Karpas-422 (cell line): ENCODE measurements around the gene SYT1. TPM values are rescaled to one million over a fixed set of nuclear protein-coding genes. Genes with fewer than 3 reads are reported as not detected.

ENCODE experiments used
- DNase-seq: peaks from one replicate; pipeline ENCODE4 v3.0.0-alpha.2; 2015
- H2AFZ ChIP-seq: fragments of 200-600 bp; sonication (generic); 2 replicates; pipeline ENCODE4 v1.6.1; 2014; ENCODE audit warnings: antibody characterized with exemption, low read length, mixed read lengths
- H3K27ac ChIP-seq: fragments of 200-600 bp; sonication (generic); 2 replicates; pipeline ENCODE4 v1.5.1; 2014; ENCODE audit warnings: mild to moderate bottlenecking, low read length, moderate library complexity
- H3K27me3 ChIP-seq: fragments of 200-600 bp; sonication (generic); 2 replicates; pipeline ENCODE4 v1.6.1; 2014; ENCODE audit warnings: low read length, mixed read lengths
- H3K36me3 ChIP-seq: fragments of 200-600 bp; sonication (generic); 2 replicates; pipeline ENCODE4 v1.6.1; 2014; ENCODE audit warnings: low read length, mixed read lengths; ENCODE audit not compliant: insufficient read depth
- H3K4me1 ChIP-seq: fragments of 200-600 bp; sonication (generic); 2 replicates; pipeline ENCODE4 v1.6.1; 2014; ENCODE audit warnings: mild to moderate bottlenecking, low read length, mixed read lengths
- H3K4me2 ChIP-seq: fragments of 200-600 bp; sonication (generic); 2 replicates; pipeline ENCODE4 v1.6.1; 2014; ENCODE audit warnings: low read length, low read depth, mild to moderate bottlenecking; ENCODE audit not compliant: poor library complexity, severe bottlenecking
- H3K4me3 ChIP-seq: fragments of 200-600 bp; sonication (generic); 2 replicates; pipeline ENCODE4 v1.5.1; 2014; ENCODE audit warnings: mild to moderate bottlenecking, antibody characterized with exemption, low read length, mixed read lengths
- H3K79me2 ChIP-seq: fragments of 200-600 bp; sonication (generic); 2 replicates; pipeline ENCODE4 v1.6.1; 2014; ENCODE audit warnings: mild to moderate bottlenecking, low read length, mixed read lengths
- H3K9ac ChIP-seq: fragments of 200-600 bp; sonication (generic); 2 replicates; pipeline ENCODE4 v1.6.0; 2014; ENCODE audit warnings: low read length
- H3K9me2 ChIP-seq: fragments of 200-600 bp; sonication (generic), shearing (Covaris generic); replicated peaks from 2 replicates; pipeline ENCODE4 v1.6.0; 2014; ENCODE audit warnings: mild to moderate bottlenecking, low read length, moderate library complexity; ENCODE audit not compliant: insufficient read depth
- H3K9me3 ChIP-seq: fragments of 300-700, 200-600 bp; sonication (generic); 2 replicates; pipeline ENCODE4 v1.6.1; 2014; ENCODE audit warnings: low read length, mixed read lengths
- H4K20me1 ChIP-seq: fragments of 200-600 bp; sonication (generic); 2 replicates; pipeline ENCODE4 v1.6.1; 2014; ENCODE audit warnings: mild to moderate bottlenecking, antibody characterized with exemption, low read length, low read depth; ENCODE audit not compliant: insufficient read depth
- total RNA-seq: library from RNA; depleted of rRNA; stranded (reverse); fragments of >200 nt; shearing (Covaris generic); gene quantifications from 2 replicates; pipeline ENCODE4 v1.2.3, GENCODE V29; 2014; ENCODE audit warnings: low replicate concordance

The SYT1 gene
- total RNA-seq, 1 experiment from 2014 or later = not detected

DNA sequence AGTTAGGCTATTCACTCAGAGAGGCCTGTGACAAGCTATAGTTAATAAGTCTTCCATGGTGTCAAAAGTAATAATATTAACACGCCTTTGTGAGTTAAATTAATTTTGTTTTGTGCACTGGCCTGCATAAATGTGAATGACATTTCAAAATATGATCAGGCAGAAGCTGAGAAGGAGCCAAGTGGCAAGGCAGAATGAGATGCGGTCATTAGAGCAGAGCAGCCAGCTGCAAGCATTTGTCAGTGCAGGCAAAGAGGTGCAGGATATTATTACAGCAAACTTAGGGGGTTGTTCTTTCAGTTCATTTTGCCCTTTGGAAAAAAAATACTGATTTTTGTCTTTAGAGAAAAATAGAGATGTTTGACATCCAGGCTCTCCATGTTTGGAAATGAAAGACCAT lies 461.6 kb downstream of the SYT1 start:
- Histone ChIP-seq H3K27me3 (no peaks in the 10 kb centered on the region), H3K4me1 (no peaks in the 10 kb centered on the region), H2AFZ (no peak overlapping the region), H3K4me2 (no peak overlapping the region), H3K9me3 (no peaks in the 10 kb centered on the region), H3K9ac (no peak overlapping the region), H3K9me2 (no peaks in the 10 kb centered on the region), H3K4me3 (no peak overlapping the region), H3K36me3 (no peaks in the 10 kb centered on the region), H4K20me1 (no peaks in the 10 kb centered on the region), H3K79me2 (no peaks in the 10 kb centered on the region), H3K27ac (no peak overlapping the region)
- DNase-seq = no peak

DNA sequence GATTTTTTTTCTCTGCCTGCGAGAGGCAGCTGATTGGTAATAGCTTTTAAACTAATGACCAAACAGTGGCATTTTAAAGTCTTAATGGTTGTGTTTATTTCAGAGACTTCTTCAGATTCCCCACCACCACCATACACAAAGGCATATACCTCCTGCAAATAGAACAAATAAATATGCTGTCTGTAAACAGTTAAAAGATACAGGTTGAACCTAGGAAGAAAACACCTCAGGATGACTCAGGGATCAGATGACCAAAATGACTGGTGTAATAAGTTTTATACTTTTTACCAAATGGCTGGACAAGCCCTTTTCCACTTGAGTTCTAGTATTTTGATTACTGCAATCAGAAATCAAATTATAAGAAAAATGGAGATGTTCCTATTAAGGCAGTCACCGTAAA lies 462.1 kb downstream of the SYT1 start:
- H3K9me2 ChIP-seq = no peaks in the 10 kb centered on the region
- no peak overlapping the region for H3K27ac ChIP-seq
- no peaks in the 10 kb centered on the region for H3K9me3 ChIP-seq
- H3K4me1 ChIP-seq = no peaks in the 10 kb centered on the region
- no peak overlapping the region for H2AFZ ChIP-seq
- H4K20me1 ChIP-seq = no peaks in the 10 kb centered on the region
- no peak overlapping the region for H3K9ac ChIP-seq
- H3K36me3 ChIP-seq = no peaks in the 10 kb centered on the region
- no peaks in the 10 kb centered on the region for H3K27me3 ChIP-seq
- H3K4me3 ChIP-seq = no peak overlapping the region
- no peak for DNase-seq
- H3K4me2 ChIP-seq = no peak overlapping the region
- no peaks in the 10 kb centered on the region for H3K79me2 ChIP-seq

DNA sequence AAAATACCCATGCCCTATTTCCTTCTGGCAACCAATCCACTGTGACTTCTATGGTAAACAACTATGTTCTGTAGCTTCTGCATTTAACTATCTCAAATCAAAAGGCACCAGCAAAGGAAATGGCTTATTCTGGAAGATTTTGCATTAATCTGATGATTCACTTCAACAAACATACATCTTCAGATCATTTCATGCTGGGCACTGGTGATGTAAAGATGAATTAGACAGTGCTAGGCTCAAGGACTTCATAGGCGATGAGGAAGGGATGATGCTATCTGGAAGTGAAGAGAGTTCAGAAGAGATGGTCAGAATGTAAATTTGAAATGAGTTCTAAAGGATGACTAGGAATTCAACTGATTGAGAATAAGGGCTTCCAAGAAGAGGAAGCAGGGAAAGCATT lies 462.9 kb downstream of the SYT1 start:
- Histone ChIP-seq H4K20me1 (no peaks in the 10 kb centered on the region), H3K9me2 (no peaks in the 10 kb centered on the region), H3K36me3 (no peaks in the 10 kb centered on the region), H3K27ac (no peak overlapping the region), H3K4me3 (no peak overlapping the region), H2AFZ (no peak overlapping the region), H3K9me3 (no peaks in the 10 kb centered on the region), H3K79me2 (no peaks in the 10 kb centered on the region), H3K4me1 (no peaks in the 10 kb centered on the region), H3K4me2 (no peak overlapping the region), H3K9ac (no peak overlapping the region), H3K27me3 (no peaks in the 10 kb centered on the region)
- no peak for DNase-seq

DNA sequence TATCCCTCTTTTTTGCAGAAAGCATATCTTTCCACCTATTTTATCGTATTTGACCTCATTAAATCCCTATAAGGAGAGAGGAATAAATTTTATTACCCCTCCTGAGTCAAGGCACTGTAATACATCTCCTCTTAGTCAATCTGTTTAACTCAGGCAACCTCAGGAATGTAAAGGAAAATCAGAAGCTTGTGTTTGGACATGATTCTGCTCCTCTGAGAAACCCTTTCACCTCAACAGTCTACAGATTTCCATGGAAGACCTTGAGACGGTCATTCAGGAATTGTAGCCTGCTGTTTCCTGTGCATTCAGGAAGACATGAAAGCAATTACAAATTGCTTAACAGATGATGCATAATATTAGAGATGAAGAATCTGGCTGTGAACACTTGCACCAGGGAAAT lies 465.4 kb downstream of the SYT1 start:
- Histone ChIP-seq H3K27me3 (no peaks in the 10 kb centered on the region), H2AFZ (no peak overlapping the region), H3K27ac (no peak overlapping the region), H4K20me1 (no peaks in the 10 kb centered on the region), H3K4me3 (no peak overlapping the region), H3K9ac (no peak overlapping the region), H3K4me1 (no peaks in the 10 kb centered on the region), H3K36me3 (no peaks in the 10 kb centered on the region), H3K9me3 (no peaks in the 10 kb centered on the region), H3K4me2 (no peak overlapping the region), H3K79me2 (no peaks in the 10 kb centered on the region), H3K9me2 (no peaks in the 10 kb centered on the region)
- DNase-seq = no peak

DNA sequence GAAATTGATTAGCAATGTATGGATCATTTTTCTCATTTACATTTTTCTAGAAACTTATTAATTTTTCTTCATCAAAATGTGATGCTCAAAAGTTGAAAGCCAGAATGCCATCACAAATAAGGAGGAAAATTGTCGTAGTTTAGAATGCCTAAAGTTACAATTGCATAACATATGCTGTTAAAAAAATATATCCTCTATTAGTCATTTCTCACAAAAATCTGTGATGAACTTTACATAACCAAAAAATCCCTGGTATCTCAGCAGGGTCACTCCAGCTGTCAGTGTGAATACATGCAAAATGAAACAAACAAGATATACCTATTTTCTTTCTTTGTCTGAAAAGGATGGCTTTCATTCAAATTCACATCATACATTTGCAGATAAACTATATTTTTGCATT lies 467.3 kb downstream of the SYT1 start:
- Histone ChIP-seq H3K27me3 (no peaks in the 10 kb centered on the region), H3K4me2 (no peak overlapping the region), H3K9me2 (no peaks in the 10 kb centered on the region), H3K79me2 (no peaks in the 10 kb centered on the region), H2AFZ (no peak overlapping the region), H3K4me3 (no peak overlapping the region), H3K36me3 (no peaks in the 10 kb centered on the region), H3K27ac (no peak overlapping the region), H3K9me3 (no peaks in the 10 kb centered on the region), H4K20me1 (no peaks in the 10 kb centered on the region), H3K9ac (no peak overlapping the region), H3K4me1 (no peaks in the 10 kb centered on the region)
- DNase-seq = no peak

DNA sequence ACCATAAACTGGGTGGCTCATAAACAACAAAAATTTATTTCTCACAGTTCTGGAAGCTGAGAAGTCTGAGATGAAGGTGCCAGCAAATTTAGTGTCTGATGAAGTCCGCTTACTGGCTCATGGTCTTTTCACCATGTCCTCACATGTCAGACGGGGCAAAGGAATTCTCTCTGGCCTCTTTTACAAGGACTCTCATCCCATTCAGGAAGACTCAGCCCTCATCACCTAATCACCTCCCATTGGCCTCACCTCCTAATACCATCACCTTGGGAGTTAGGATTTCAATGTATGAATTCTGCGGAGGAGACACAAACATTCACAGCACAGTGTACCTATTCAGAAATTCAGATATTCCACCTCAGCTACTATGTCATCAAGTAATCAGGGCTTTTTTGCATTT lies 468.6 kb downstream of the SYT1 start:
- no peaks in the 10 kb centered on the region for H3K4me1 ChIP-seq
- H3K27me3 ChIP-seq = no peaks in the 10 kb centered on the region
- DNase-seq = no peak
- no peak overlapping the region for H2AFZ ChIP-seq
- no peak overlapping the region for H3K9ac ChIP-seq
- H3K79me2 ChIP-seq = no peaks in the 10 kb centered on the region
- no peak overlapping the region for H3K4me3 ChIP-seq
- no peak overlapping the region for H3K27ac ChIP-seq
- H3K9me2 ChIP-seq = no peaks in the 10 kb centered on the region
- no peaks in the 10 kb centered on the region for H4K20me1 ChIP-seq
- H3K9me3 ChIP-seq = no peaks in the 10 kb centered on the region
- H3K36me3 ChIP-seq = no peaks in the 10 kb centered on the region
- H3K4me2 ChIP-seq = no peak overlapping the region

DNA sequence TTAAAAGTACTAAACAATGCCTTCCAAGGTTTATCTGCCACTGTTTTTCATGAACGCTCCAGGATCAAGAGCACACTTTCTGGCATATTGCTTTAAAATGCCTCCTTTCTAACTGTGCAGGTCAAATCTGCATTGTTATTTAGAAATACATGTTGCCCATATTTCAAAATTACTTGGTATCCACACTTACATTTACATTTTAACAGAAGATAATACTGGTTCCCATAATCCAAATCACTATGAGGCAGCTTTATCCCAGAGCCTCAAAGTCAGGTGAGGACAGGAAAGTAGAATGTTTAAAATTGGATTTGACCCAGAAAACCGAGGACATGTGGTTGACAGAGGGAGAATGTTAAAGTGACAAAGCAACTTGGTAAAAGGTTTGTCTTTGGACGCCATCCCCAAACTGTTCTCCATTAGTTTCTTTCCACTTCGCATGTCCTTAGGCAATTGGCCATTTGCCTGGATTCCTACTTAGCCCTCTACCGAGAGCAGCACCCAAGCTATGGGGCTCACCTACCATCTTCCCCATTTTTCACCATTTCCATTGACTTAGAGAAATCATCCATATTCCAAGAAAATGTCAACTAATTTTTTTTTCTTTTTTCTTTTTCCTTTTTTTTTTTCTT lies 473.2 kb downstream of the SYT1 start:
- H2AFZ ChIP-seq = no peak overlapping the region
- H4K20me1 ChIP-seq = no peaks in the 10 kb centered on the region
- no peaks in the 10 kb centered on the region for H3K4me1 ChIP-seq
- H3K4me2 ChIP-seq = no peak overlapping the region
- H3K27me3 ChIP-seq = no peaks in the 10 kb centered on the region
- no peak for DNase-seq
- no peak overlapping the region for H3K4me3 ChIP-seq
- no peaks in the 10 kb centered on the region for H3K9me2 ChIP-seq
- no peaks in the 10 kb centered on the region for H3K79me2 ChIP-seq
- H3K9me3 ChIP-seq = no peaks in the 10 kb centered on the region
- no peak overlapping the region for H3K27ac ChIP-seq
- H3K9ac ChIP-seq = no peak overlapping the region
- H3K36me3 ChIP-seq = no peaks in the 10 kb centered on the region

DNA sequence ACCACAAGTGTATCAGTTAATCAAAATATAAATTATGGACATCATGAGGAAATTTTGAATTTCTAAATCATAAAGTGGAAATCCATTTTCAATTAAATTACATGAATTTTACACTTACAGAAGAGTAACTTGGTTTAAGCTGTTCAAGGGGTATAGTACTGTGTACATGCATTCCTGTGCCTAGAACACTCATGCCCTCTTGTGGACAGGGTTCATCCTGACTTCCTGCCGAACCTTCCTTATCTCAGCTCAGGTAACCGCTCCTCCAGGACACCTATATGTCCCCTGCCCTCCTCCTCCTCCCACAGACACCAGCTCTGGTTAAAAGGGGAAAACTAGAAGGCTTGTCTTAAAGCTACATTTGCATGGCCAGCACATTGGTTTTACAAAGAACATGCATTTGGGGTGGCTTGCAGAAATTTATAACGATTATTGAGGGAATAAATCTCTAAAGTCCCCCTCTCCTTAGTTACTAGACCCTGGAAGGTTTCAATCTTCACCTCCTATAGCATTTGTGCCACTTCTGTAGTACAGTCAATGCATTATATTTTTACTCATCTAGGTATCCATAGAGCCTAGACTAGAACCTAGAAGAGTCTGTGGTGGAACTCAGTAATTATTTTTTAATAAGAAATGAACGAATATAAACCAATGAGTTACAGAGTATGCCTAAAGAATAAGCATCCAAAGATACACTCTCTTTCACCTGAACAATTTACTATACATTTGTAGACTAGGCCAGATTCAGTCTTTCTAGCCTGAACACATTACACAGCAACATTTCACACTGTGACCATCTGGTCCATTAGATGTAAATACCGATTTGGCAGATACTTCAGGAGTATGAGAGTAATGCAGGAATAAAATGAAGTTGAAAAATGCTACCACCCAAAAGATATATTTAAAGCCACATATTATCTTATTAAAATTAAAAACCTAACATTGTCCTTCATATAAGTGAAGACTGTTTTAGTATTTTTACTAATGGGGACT lies 480.6 kb downstream of the SYT1 start:
- H3K27me3 ChIP-seq = no peaks in the 10 kb centered on the region
- H3K4me3 ChIP-seq = no peak overlapping the region
- no peaks in the 10 kb centered on the region for H3K9me3 ChIP-seq
- H3K79me2 ChIP-seq = no peaks in the 10 kb centered on the region
- no peaks in the 10 kb centered on the region for H3K9me2 ChIP-seq
- H4K20me1 ChIP-seq = no peaks in the 10 kb centered on the region
- no peaks in the 10 kb centered on the region for H3K36me3 ChIP-seq
- H2AFZ ChIP-seq = no peak overlapping the region
- no peak overlapping the region for H3K27ac ChIP-seq
- H3K4me1 ChIP-seq = no peaks in the 10 kb centered on the region
- no peak overlapping the region for H3K9ac ChIP-seq
- DNase-seq = peak; percentile 81
- H3K4me2 ChIP-seq = no peak overlapping the region
